K562 (cell line): Measurements from ENCODE around the gene GPR3. TPM values are rescaled to one million over a fixed set of nuclear protein-coding genes. Genes with fewer than 3 reads are reported as not detected.

Experiments used
- ATAC-seq: fragments of 200-7000 bp; cut with Tn5 transposase; 3 replicates; pipeline ENCODE4 v1.9.1; 2020; ENCODE audit warnings: moderate library complexity
- BruUV-seq: library from RNA; stranded (reverse); fragments of 400-500 nt; replicated peaks from 2 replicates; lab custom pipeline; 2021; lab: Mats Ljungman, UMichigan
- CTCF ChIA-PET: fragments of 300-600 bp; formaldehyde crosslinking; extraction: SDS; loops from one replicate; lab custom pipeline; 2021; ENCODE audit warnings: low intra/inter-chr PET ratio; lab: Yijun Ruan, JAX
- POLR2A ChIA-PET: fragments of 300-600, 350-650 bp; sonication (Branson Sonifier 250); formaldehyde crosslinking; extraction: SDS; loops from one replicate; lab custom pipeline; 2021; ENCODE audit warnings: antibody characterized with exemption, inconsistent platforms; lab: Yijun Ruan, JAX
- DNase-seq, 4 experiments: peaks; one replicate each; pipeline versions ENCODE4 v3.0.0 to v3.0.0-alpha.2; 2011 to 2018; ENCODE audit warnings: low spot score in 3 of 4, mixed read lengths in 3 of 4; ENCODE audit errors: extremely low read depth in 1 of 4
- FAIRE-seq: peaks from 2 replicates; lab custom pipeline; 2011; peaks lifted over from hg19 to GRCh38; lab: Jason Lieb, UNC
- H2AFZ ChIP-seq: 2 replicates; pipeline ENCODE4 v1.6.0; 2011; ENCODE audit warnings: low read depth, low read length, control low read depth, inconsistent platforms
- H3K27ac ChIP-seq: fragments of 200-600 bp; 3 replicates; pipeline ENCODE4 v1.8.0; 2011; ENCODE audit warnings: low read depth, mild to moderate bottlenecking, control low read depth, inconsistent platforms, low read length, moderate library complexity, mixed read lengths; ENCODE audit errors: extremely low read depth
- H3K27me3 ChIP-seq, 2 experiments: fragments of 300-600 bp in 1 of 2; 2 replicates in 1 of 2; 3 replicates in 1 of 2; pipeline versions ENCODE4 v1.6.0 to v1.8.0; 2011; ENCODE audit warnings: inconsistent platforms in 2 of 2, low read length in 2 of 2, mild to moderate bottlenecking in 1 of 2, mixed read lengths in 1 of 2, moderate library complexity in 1 of 2; ENCODE audit not compliant: control insufficient read depth in 2 of 2, insufficient read depth in 2 of 2
- H3K36me3 ChIP-seq: fragments of 300-600 bp; 3 replicates; pipeline ENCODE4 v1.8.0; 2011; ENCODE audit warnings: mild to moderate bottlenecking, low read length, inconsistent platforms; ENCODE audit not compliant: control insufficient read depth, insufficient read depth
- H3K4me1 ChIP-seq, 2 experiments: fragments of 200-600 bp in 1 of 2; replicated peaks in 1 of 2; 2 replicates in 1 of 2; 3 replicates in 1 of 2; pipeline versions ENCODE4 v1.5.1 to v1.8.0; 2011; ENCODE audit warnings: inconsistent platforms in 2 of 2, low read length in 2 of 2, mild to moderate bottlenecking in 1 of 2, mixed read lengths in 1 of 2, moderate library complexity in 1 of 2; ENCODE audit not compliant: control insufficient read depth in 2 of 2, insufficient read depth in 2 of 2
- H3K4me2 ChIP-seq: 2 replicates; pipeline ENCODE4 v1.6.1; 2011; ENCODE audit warnings: low read length, control low read depth, inconsistent platforms, mixed read lengths; ENCODE audit not compliant: insufficient read depth
- H3K4me3 ChIP-seq: fragments of 200-600 bp; sonication (generic), shearing (Covaris generic); 2 replicates; pipeline ENCODE4 v1.5.1; 2016; ENCODE audit warnings: control low read depth, inconsistent platforms
- H3K79me2 ChIP-seq: fragments of 200-600 bp; 3 replicates; pipeline ENCODE4 v1.8.0; 2011; ENCODE audit warnings: low read length, inconsistent platforms; ENCODE audit not compliant: control insufficient read depth, insufficient read depth
- H3K9ac ChIP-seq, 2 experiments: 2 replicates each; pipeline versions ENCODE4 v1.6.0 to v1.6.1; 2011; ENCODE audit warnings: low read depth in 2 of 2, low read length in 2 of 2, control low read depth in 1 of 2, inconsistent platforms in 1 of 2, mild to moderate bottlenecking in 1 of 2, mixed read lengths in 1 of 2; ENCODE audit not compliant: insufficient read depth in 1 of 2
- H3K9me1 ChIP-seq: one replicate; pipeline ENCODE4 v1.6.0; 2011; ENCODE audit warnings: inconsistent platforms, mild to moderate bottlenecking, low read length, moderate library complexity; ENCODE audit not compliant: control insufficient read depth, insufficient read depth
- H3K9me3 ChIP-seq: replicated peaks from 2 replicates; pipeline ENCODE4 v1.5.1; 2011; ENCODE audit warnings: low read depth, low read length, inconsistent platforms; ENCODE audit not compliant: control insufficient read depth, insufficient read depth
- H4K20me1 ChIP-seq: replicated peaks from 2 replicates; pipeline ENCODE4 v1.6.1; 2011; ENCODE audit warnings: low read length, inconsistent platforms, mixed read lengths; ENCODE audit not compliant: control insufficient read depth, insufficient read depth
- CCNT2 ChIP-seq: IDR thresholded peaks from 2 replicates; pipeline ENCODE4 v1.6.1; 2011; ENCODE audit warnings: borderline replicate concordance, low read depth, mild to moderate bottlenecking, moderate library complexity, mixed read lengths, low read length; ENCODE audit not compliant: insufficient read length; ENCODE audit errors: extremely low read depth
- CXXC5 ChIP-seq: fragments of 250-450 bp; sonication (Bioruptor Pico); IDR thresholded peaks from 2 replicates; pipeline ENCODE4 v1.8.0; 2022; ENCODE audit warnings: inconsistent platforms, mild to moderate bottlenecking, moderate library complexity
- DACH1 ChIP-seq: fragments of 450-650 bp; IDR thresholded peaks from 2 replicates; pipeline ENCODE4 v1.6.1; 2018; ENCODE audit not compliant: partially characterized antibody
- ELF2 ChIP-seq: fragments of 250-450 bp; sonication (Bioruptor Pico); IDR thresholded peaks from 2 replicates; pipeline ENCODE4 v1.5.0; 2021; ENCODE audit warnings: mild to moderate bottlenecking
- NRF1 ChIP-seq, 2 experiments: fragments of 450-650 bp; IDR thresholded peaks in 1 of 2; conservative IDR thresholded peaks in 1 of 2; 2 replicates each; pipeline ENCODE4 v1.6.1; 2014; ENCODE audit warnings: mild to moderate bottlenecking in 2 of 2
- PCBP2 ChIP-seq: fragments of 200-400 bp; formaldehyde crosslinking; IDR thresholded peaks from 2 replicates; pipeline ENCODE4 v1.6.1; 2018; ENCODE audit warnings: low read length, low read depth, mild to moderate bottlenecking, moderate library complexity; ENCODE audit not compliant: poor library complexity, severe bottlenecking
- PML ChIP-seq: IDR thresholded peaks from 2 replicates; pipeline ENCODE4 v1.6.1; 2012; ENCODE audit warnings: low read length, inconsistent platforms
- POLR2AphosphoS5 ChIP-seq: IDR thresholded peaks from 2 replicates; pipeline ENCODE4 v1.6.1; 2011; ENCODE audit warnings: mild to moderate bottlenecking, low read depth, low read length, moderate library complexity; ENCODE audit not compliant: control insufficient read depth, insufficient read depth
- RFX5 ChIP-seq: IDR thresholded peaks from 2 replicates; pipeline ENCODE4 v1.6.1; 2011; ENCODE audit warnings: low read depth, mild to moderate bottlenecking, improper control_type of control experiment, low read length
- RUNX1 ChIP-seq: sonication (generic); IDR thresholded peaks from 2 replicates; pipeline ENCODE4 v1.6.1; 2016; ENCODE audit warnings: antibody characterized with exemption, low read depth
- ZC3H4 ChIP-seq: sonication (generic); formaldehyde crosslinking; IDR thresholded peaks from 2 replicates; pipeline ENCODE4 v1.9.0; 2021; ENCODE audit warnings: missing genetic modification reagents, borderline replicate concordance
- WGBS: fragments of 100-300 bp; shearing (Covaris generic); methylation state at CpG from one replicate; pipeline ENCODE4 v1.1.6; 2016; ENCODE audit warnings: low coverage, mixed read lengths; ENCODE audit not compliant: insufficient coverage; ENCODE audit errors: missing lambda C conversion rate; 5-methylcytosine and 5-hydroxymethylcytosine counted together
- in situ Hi-C: fragments of 300-500 bp; cut with MboI; formaldehyde crosslinking; loops from 4 replicates; pipeline ENCODE4 v1.15.0; 2018; ENCODE audit warnings: inconsistent platforms, mixed read lengths
- intact Hi-C: fragments of 100-400 bp; cut with micrococcal nuclease; formaldehyde crosslinking; loops from 2 replicates; pipeline ENCODE4 v1.14.2; 2022
- polyA plus RNA-seq, 8 experiments: library from polyadenylated mRNA; depleted of rRNA in 4 of 8; stranded (reverse) in 5 of 8; unstranded in 3 of 8; fragments of >200 nt; fragmentation: Nextera tagmentation in 2 of 8; fragmentation: Illumina TruSeq in 1 of 8; extraction: Ambion mirVana in 2 of 8; extraction: Trizol in 1 of 8; gene quantifications; 2 replicates each; pipeline versions ENCODE4 v1.2.1 to v1.2.3, GENCODE V29; 2011 to 2014; ENCODE audit warnings: inconsistent platforms in 1 of 8, missing spikeins in 1 of 8
- total RNA-seq, 7 experiments: library from RNA; depleted of rRNA in 6 of 7; stranded (reverse); fragments of >200 nt in 6 of 7; fragmentation: Illumina TruSeq in 2 of 7; extraction: Trizol in 2 of 7; gene quantifications; 2 replicates each; pipeline versions ENCODE4 v1.2.1 to v1.2.3, GENCODE V29; 2011 to 2021; ENCODE audit warnings: low replicate concordance in 1 of 7
- TF ChIP-seq, protein P1 (sequence below): fragments of 450-650 bp; IDR thresholded peaks from 2 replicates; pipeline ENCODE4 v1.6.1; 2016
- TF ChIP-seq, protein P2 (sequence below), 2 experiments: IDR thresholded peaks; 2 replicates each; pipeline ENCODE4 v1.6.1; 2011; ENCODE audit warnings: borderline replicate concordance in 1 of 2, control low read depth in 1 of 2, low read depth in 1 of 2, low read length in 1 of 2, mild to moderate bottlenecking in 1 of 2, mixed read lengths in 1 of 2, moderate library complexity in 1 of 2; ENCODE audit not compliant: insufficient read depth in 1 of 2, insufficient read length in 1 of 2, poor library complexity in 1 of 2, severe bottlenecking in 1 of 2; ENCODE audit errors: extremely low read depth in 1 of 2

Gene GPR3
- total and polyA plus RNA-seq, 9 of the 15 experiments (the other 6 are each of a cell fraction or from before 2014, with no cell fraction given), result 0.24 to 11.5 (median 3.7) TPM

GRCh38 chr1:27403065-27403726 lies 10.8 kb downstream of the GPR3 start:
- BruUV-seq, result no TSS peak
- Histone ChIP-seq H3K4me2 (no peak overlapping the region), H3K36me3 (peaks cover 36% of the 10 kb centered on the region), H3K4me3 (no peak overlapping the region), H3K9me1 (no peaks in the 10 kb centered on the region), H3K9ac (peak overlapping the region in 1 of 2 experiments; percentile 64; a peak in 2 of 4 replicates), H3K79me2 (no peaks in the 10 kb centered on the region), H4K20me1 (no peaks in the 10 kb centered on the region), H3K27ac (no peak overlapping the region), H3K27me3 (no peaks in the 10 kb centered on the region), H2AFZ (no peak overlapping the region), H3K4me1 (peaks cover 0 to 23% of the 10 kb centered on the region in 2 experiments; a peak in 2 of 5 replicates), H3K9me3 (no peaks in the 10 kb centered on the region)
- DNase-seq, result peak in 1 of 4 experiments; percentile 44
- ATAC-seq, result peak; percentile 60
- POLR2A ChIA-PET, result interaction anchor here (0.7 to 2.8 kb wide), 4 partner anchors 7 to 201 kb away, joined by 3 to 23 read pairs (median 3); partner anchors contain the start of gene AHDC1
- intact Hi-C loops, result no loop called here
- CTCF ChIA-PET, result interaction anchor here (0.7 to 2.7 kb wide), 3 partner anchors 203 to 259 kb away, joined by 4 to 20 read pairs (median 5); no protein-coding TSS in a partner anchor
- peak; percentile 74 for FAIRE-seq
- in situ Hi-C loops, result no loop called here
- WGBS, result 79% methylated on average over 22 of the region's 24 CpGs
- TF ChIP-seq RFX5 (no peak), ELF2 (CRISPR knock-in tag) (no peak), ZC3H4 (no peak), CXXC5 (no peak), NRF1 (conservative IDR thresholded peaks at IDR 0.05 in 1 of 2, IDR thresholded peaks at IDR 0.05 in 1 of 2) (peak in 1 of 2 experiments; percentile 20; a peak in 1 of 4 replicates), PCBP2 (no peak), DACH1 (no peak), RUNX1 (0 out of 2 replicates have a peak, but pooled peaks have one; percentile 44), PML (peak; percentile 45; the same call in 1 of the 2 replicates), POLR2AphosphoS5 (0 out of 2 replicates have a peak, but pooled peaks have one; percentile 22), CCNT2 (peak; percentile 33)
- TF ChIP-seq, protein P1, sequence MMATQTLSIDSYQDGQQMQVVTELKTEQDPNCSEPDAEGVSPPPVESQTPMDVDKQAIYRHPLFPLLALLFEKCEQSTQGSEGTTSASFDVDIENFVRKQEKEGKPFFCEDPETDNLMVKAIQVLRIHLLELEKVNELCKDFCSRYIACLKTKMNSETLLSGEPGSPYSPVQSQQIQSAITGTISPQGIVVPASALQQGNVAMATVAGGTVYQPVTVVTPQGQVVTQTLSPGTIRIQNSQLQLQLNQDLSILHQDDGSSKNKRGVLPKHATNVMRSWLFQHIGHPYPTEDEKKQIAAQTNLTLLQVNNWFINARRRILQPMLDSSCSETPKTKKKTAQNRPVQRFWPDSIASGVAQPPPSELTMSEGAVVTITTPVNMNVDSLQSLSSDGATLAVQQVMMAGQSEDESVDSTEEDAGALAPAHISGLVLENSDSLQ, result peak; percentile 91
- TF ChIP-seq, protein P2, sequence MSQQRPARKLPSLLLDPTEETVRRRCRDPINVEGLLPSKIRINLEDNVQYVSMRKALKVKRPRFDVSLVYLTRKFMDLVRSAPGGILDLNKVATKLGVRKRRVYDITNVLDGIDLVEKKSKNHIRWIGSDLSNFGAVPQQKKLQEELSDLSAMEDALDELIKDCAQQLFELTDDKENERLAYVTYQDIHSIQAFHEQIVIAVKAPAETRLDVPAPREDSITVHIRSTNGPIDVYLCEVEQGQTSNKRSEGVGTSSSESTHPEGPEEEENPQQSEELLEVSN (IDR thresholded peaks at IDR 0.05; ENCODE audit: borderline replicate concordance in 1 of 2, extremely low read depth in 1 of 2, insufficient read depth in 1 of 2, insufficient read length in 1 of 2, low read depth in 1 of 2, low read length in 1 of 2, poor library complexity in 1 of 2, severe bottlenecking in 1 of 2), result no peak
